HG02588 (cell line): ENCODE results near the gene NUP62.

ENCODE experiments used
- ATAC-seq: cut with Tn5 transposase; IDR thresholded peaks from one replicate; pipeline ENCODE4 v1.9.1; 2021; ENCODE audit warnings: mild to moderate bottlenecking, moderate library complexity; ENCODE audit not compliant: unreplicated experiment

Gene NUP62

DNA sequence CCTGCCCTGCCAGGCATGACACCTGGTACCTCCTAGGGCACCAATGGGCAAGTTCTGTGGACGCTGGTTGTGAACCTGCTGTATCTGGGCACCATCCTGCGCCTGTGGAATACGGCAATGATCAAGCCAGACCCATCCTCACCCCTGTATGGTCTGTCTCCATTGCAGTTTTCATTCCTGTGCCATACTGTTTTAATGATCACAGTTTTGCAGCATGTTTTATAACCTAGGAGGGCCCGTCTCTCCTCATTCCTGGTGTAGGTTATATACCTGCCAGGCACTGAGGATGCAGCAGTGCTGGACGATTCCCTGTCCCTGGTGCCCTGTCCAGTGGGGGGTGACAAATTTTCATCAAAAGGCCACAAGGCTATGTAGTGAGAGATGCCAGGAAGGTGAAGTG is 46.2 kb downstream of the NUP62 start:
- no peak for ATAC-seq

DNA sequence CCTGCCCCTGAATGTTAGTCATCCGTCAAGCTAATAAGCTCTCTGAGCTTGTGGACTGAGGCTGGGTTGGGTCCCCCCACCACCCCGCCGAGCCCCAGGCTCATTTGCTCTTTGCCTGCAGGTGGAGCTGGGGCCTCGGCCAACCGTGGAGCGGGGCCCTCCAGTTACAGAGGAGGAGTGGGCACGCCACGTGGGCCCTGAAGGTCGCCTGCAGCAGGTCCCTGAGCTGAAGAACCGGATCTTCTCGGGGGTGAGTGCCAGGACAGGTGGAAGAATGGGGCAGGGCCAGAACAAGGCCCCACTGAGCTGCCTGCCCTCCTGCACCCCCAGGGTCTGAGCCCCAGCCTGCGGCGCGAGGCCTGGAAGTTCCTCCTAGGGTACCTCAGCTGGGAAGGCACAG is 46.7 kb downstream of the NUP62 start:
- ATAC-seq: no peak

- no peak for ATAC-seq
Measured at GRCh38 chr19:49881672-49882394, 47.5 kb downstream of the NUP62 start.

DNA sequence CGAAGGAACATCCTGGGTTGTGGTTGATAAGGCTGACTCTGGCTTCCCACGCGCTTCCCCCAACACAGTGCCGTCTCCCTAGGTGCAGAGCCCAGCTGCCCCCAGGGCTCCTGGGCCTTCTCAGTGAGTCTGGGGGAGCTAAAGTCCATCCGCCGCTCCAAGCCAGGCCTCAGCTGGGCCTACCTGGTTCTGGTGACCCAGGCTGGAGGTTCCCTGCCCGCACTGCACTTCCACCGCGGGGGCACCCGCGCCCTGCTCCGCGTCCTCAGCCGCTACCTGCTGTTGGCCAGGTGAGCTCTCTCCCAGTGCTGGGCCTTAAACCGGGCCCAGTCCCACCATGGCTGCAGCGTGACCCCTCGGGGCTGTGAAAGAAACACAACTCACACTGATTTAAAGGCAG is 48.1 kb downstream of the NUP62 start:
- ATAC-seq: no peak

GRCh38 chr19:49880162-49880869 is 49.0 kb downstream of the NUP62 start:
- ATAC-seq: no peak

DNA sequence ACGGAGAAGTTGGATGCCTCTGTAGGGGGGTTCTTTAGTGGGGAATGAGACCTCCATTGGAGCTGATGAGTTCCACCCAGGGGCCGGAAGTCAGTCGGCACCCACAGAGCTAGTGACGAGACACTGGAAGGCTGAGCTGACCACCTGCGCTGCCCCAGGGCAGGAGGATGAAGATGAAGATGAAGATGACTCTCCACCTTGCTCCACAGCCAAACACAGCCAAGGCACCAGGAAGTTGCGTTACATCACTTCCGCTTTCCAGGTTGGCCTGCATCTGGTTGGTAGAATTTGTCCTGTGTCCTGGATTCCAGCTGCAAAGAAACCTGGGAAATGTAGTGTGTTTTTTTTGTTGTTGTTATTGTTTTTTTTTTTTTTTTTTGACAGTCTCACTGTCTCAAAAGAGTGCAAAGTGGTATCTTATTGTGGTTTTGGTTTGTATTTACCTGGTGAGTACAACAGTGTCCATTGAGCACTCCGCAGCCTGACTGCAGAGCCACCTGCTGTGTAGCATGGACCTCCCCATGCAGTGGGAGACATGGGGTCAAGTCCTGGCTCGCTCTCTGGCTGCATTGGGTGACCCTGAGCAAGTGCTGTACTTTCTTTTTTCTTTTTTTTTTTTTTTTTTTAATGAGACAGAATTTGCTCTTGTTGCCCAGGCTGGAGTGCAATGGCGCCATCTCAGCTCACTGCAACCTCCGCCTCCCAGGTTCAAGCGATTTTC is 49.9 kb downstream of the NUP62 start:
- no peak for ATAC-seq

DNA sequence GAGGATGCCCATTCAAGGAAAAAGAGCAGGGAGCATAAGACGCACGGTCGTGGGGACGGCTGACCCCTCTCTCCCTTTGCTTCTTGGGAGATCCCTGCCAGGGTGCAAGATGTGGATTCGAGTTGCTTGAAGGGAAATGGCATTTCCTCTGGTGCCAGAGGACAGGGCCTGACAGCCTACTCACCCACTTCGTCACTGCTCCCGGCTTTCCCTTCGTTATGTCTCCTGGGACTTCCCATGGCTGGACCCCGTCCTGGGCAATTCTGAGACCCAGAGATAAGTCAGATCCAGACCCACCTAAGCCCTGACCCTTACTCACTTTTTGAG is 50.6 kb downstream of the NUP62 start:
- no peak for ATAC-seq

GRCh38 chr19:49877879-49878743 is 51.2 kb downstream of the NUP62 start:
- ATAC-seq: peak; percentile 36

GRCh38 chr19:49877020-49877878 is 52.1 kb downstream of the NUP62 start, which contains the start of the genes AKT1S1 and TBC1D17:
TSS of gene AKT1S1 (minus strand) at chr19:49877355. CDS start at chr19:49873295, 4,060 bp downstream.
TSS of gene TBC1D17 (plus strand) at chr19:49877702. CDS start at chr19:49877724, 22 bp downstream.
- peak; percentile 53 for ATAC-seq

GRCh38 chr19:49876422-49877019 is 52.8 kb downstream of the NUP62 start:
- peak; percentile 41 for ATAC-seq

DNA sequence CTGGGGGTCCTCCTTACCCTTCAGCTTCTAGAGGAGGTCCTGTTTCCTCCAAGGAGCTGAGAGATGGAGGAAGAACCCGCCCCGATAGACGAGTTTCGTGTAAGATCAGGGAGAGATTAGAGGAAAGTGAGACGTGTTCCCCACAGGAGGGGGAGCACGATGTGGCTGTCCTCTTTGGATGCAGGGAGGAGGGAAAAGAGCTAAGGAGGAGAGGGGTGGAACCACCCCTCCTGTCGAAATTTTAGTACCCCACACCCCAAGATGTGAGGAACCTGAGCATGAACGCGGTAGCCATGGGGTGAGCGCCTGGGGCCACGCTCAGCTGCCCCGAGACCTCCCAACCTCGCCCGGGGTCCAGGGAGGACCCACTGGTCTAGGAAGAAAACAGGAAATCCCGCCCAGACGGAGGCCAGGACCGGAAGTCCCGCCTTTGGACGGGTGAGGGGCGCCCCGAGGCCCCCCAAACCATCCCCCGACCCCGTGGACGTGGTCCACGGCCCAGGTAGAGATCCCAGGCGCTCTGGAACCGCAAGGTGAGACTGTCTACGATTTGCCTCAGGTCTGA is 53.4 kb downstream of the NUP62 start:
- no peak for ATAC-seq

- ATAC-seq: no peak
Measured at GRCh38 chr19:49875177-49875576, 54.1 kb downstream of the NUP62 start.

DNA sequence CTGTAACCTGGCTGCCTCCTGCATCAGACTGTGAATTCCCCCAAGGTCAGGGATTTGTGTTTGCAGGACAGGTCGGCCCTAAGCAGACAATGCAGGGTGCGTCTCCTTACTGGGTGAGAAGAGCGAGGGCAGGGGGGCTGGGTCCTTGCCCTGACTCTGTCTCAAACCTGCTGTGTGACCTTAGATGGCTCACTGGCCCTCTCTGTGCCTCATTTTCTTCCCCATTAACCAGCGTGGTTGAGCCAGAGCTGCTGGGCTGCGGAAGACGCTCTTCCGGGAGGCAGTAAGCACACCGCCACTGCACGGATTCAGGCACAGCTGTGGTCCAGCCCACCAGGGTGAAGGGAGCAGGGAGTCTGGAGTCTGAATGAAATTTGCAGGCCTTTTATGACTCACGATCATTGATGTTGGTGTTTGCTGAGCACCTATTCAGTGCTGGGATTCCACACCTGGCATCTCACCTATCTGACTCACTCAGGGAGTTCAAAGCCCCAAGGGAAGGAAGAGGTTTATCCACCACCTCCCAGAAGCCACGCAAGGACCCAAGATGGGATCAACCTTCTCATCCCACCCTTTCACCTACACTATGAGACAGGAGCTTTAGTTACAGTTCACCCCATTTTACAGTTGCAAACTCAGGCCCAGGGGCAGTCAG is 54.7 kb downstream of the NUP62 start:
- ATAC-seq: no peak

- no peak for ATAC-seq
Measured at GRCh38 chr19:49873834-49874233, 55.5 kb downstream of the NUP62 start.

DNA sequence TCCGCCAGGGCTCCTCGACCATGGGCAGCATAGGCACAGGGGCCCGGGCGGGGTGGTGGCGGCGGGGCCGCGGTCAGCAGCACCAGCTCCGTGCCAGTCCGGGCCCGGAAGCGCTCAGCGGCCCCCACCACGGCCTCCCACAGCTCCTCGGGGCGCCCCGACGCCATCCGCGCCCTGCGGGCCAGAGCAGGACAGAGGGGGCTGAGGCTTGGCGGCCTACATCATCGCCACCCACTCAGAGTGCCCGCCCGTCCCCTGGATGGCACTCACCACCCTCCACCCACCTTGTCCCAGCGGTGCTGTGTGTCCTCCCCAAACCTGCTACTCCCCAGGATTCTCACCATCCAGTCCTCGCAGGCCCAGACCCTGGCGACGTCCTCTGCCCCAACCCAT is 56.2 kb downstream of the NUP62 start:
- ATAC-seq: no peak

GRCh38 chr19:49872245-49873128 is 56.8 kb downstream of the NUP62 start:
- ATAC-seq: no peak

GRCh38 chr19:49871349-49871985 is 57.8 kb downstream of the NUP62 start:
- no peak for ATAC-seq
